GM13977 (cell line): ENCODE data around the gene EIF4E1B.
"Not testable (repeated sequence)": the region's sequence is repeated elsewhere in the genome, so short reads cannot be mapped to it uniquely, and the experiment has no call there.

Source experiments
- DNase-seq: peaks from one replicate; pipeline ENCODE4 v3.0.0; 2012; ENCODE audit warnings: low spot score
- in situ Hi-C: fragments of 300-500 bp; cut with MboI; formaldehyde crosslinking; loops from one replicate; pipeline ENCODE4 v1.12.0; 2022; ENCODE audit warnings: low sequenced_read_pairs, low pct_unique_long_range_greater_than_20kb, mixed read lengths, inconsistent platforms; ENCODE audit not compliant: unreplicated experiment
- TF ChIP-seq, protein P1 (sequence below): IDR thresholded peaks from 2 replicates; pipeline ENCODE4 v1.5.1; 2012; ENCODE audit warnings: mild to moderate bottlenecking, control low read depth; ENCODE audit not compliant: insufficient read depth; ENCODE audit errors: extremely low read depth, missing control alignments

EIF4E1B gene

DNA sequence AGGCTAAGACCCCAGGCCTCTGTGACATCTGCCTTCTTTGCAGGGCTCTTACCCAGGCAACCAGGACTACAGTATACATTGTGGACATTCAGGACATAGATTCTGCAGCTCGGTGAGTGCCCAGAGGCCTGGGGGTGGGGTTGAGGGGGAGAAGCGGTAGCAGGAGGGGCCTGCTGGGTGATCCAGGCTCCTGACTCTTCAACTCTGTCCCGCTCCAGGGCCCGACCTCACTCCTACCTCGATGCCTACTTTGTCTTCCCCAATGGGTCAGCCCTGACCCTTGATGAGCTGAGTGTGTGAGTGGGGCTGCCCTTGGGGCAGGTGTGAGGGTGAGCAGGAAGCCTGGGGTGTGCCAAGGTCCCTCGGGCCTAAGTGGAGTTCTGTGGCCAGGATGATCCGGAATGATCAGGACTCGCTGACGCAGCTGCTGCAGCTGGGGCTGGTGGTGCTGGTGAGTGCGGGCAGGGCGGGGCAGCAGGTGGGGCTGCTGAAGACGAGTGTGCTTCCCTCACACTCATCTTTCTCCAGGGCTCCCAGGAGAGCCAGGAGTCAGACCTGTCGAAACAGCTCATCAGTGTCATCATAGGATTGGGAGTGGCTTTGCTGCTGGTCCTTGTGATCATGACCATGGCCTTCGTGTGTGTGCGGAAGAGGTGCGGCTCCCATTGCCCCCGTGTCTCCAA is 40.3 kb upstream of the EIF4E1B start:
- TF ChIP-seq, protein P1, sequence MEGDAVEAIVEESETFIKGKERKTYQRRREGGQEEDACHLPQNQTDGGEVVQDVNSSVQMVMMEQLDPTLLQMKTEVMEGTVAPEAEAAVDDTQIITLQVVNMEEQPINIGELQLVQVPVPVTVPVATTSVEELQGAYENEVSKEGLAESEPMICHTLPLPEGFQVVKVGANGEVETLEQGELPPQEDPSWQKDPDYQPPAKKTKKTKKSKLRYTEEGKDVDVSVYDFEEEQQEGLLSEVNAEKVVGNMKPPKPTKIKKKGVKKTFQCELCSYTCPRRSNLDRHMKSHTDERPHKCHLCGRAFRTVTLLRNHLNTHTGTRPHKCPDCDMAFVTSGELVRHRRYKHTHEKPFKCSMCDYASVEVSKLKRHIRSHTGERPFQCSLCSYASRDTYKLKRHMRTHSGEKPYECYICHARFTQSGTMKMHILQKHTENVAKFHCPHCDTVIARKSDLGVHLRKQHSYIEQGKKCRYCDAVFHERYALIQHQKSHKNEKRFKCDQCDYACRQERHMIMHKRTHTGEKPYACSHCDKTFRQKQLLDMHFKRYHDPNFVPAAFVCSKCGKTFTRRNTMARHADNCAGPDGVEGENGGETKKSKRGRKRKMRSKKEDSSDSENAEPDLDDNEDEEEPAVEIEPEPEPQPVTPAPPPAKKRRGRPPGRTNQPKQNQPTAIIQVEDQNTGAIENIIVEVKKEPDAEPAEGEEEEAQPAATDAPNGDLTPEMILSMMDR = no peak
- in situ Hi-C loops = loop anchor here (25.0 kb wide), 1 partner anchor 853 kb away; no protein-coding TSS in a partner anchor
- DNase-seq = no peak

DNA sequence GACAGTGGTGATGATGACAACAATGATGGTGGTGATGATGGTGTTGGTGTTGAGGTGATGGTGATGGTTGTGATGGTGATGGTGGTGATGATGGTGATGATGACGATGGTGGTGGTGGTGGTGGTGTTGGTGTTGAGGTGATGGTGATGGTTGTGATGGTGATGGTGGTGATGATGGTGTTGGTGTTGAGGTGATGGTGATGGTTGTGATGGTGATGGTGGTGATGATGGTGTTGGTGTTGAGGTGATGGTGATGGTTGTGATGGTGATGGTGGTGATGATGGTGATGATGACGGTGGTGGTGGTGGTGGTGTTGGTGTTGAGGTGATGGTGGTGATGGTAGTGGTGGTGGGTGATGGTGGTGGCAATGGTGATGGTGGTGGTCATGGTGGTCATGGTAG is 38.8 kb upstream of the EIF4E1B start:
- in situ Hi-C loops = loop anchor here (25.0 kb wide), 1 partner anchor 854 kb away; no protein-coding TSS in a partner anchor
- not testable (repeated sequence) for DNase-seq

DNA sequence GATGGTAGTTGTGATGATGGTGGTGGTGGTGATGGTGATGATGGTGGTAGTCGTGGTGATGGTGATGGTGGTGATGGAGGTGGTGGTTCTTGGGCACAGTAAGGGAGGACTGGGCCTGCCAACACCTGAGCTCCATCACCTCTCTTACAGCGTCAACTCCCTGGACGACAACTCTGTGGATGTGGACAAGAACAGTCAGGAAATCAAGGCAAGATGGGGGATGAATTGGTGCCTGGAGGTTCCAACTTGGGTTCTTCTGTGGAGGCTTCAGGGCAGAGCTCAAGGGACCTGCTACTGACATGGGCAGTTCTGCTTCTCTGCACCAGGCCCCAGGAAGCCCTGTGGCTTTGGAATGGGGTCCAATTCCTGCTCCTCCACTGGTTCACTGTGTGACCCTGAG is 37.9 kb upstream of the EIF4E1B start:
- no peak for DNase-seq
- TF ChIP-seq, protein P1 = no peak
- in situ Hi-C loops = loop anchor here (25.0 kb wide), 1 partner anchor 855 kb away; no protein-coding TSS in a partner anchor

DNA sequence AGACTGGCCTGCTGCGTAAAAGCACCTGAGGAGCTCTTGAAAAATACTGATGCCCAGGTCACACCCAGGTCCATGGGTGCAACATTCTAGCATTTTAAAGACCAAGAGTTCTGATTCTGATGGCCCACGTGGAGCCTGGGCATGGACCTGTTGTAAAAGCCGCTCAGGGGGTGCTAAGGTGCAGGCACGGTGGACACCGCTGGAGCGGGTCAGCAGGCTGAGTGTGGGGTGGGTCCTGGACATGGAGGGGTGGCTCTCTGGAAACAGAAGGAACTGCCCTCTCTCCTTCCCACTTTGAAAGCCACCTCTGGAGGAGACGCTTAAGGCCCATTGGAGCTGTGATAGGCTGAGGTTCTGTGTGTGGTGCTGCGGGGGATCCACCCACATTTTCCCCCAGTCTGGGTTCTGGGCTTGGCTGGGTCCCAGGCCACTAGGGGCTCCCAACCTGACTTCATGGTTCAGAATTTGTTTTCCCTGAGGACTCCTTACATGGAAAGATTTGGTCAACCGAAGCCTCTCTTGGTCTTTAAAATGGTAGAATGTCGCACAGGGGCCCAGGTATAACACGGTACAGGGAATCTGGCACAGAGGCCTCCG is 37.1 kb upstream of the EIF4E1B start:
- no peak for DNase-seq
- in situ Hi-C loops = loop anchor here (25.0 kb wide), 1 partner anchor 856 kb away; no protein-coding TSS in a partner anchor
- TF ChIP-seq, protein P1 = no peak

DNA sequence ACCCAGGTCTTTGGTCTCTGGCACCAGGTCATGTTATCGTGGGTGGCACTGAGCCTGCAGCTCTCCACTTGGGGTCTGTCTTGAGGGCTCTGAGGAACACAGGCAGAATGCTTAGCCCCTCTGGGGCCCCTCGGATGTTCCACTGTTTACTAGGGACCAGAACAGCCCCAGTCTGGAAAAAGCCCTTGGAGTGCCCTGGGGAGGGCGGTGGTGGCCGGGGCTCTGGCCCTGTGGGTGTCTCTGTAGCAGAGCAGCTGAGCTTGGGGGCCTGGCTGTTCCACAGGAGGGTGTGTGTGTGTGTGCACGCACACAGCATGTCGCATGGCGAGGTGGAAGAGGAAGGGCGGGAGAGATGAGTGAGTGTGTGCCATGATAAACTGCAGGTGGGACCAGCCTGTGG is 35.9 kb upstream of the EIF4E1B start:
- TF ChIP-seq, protein P1 = no peak
- DNase-seq = no peak
- in situ Hi-C loops = loop anchor here (25.0 kb wide), 1 partner anchor 857 kb away; no protein-coding TSS in a partner anchor

DNA sequence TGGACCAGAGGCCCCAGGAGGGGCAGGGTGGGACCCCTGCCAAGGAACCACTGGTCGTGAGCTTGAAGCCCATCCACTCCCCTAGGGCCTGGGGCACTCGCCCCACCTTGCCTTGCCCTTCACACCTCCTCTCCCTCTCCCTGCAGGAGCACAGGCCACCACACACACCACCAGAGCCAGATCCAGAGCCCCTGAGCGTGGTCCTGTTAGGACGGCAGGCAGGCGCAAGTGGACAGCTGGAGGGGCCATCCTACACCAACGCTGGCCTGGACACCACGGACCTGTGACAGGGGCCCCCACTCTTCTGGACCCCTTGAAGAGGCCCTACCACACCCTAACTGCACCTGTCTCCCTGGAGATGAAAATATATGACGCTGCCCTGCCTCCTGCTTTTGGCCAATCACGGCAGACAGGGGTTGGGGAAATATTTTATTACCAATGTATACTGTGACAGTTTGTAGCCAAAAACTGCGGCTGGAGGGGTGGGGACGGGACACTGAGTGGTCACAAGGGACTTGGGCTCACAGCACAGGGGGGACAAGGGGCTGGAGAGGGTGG is 35.0 kb upstream of the EIF4E1B start:
- TF ChIP-seq, protein P1 = no peak
- in situ Hi-C loops = loop anchor here (25.0 kb wide), 1 partner anchor 858 kb away; no protein-coding TSS in a partner anchor
- DNase-seq = no peak

DNA sequence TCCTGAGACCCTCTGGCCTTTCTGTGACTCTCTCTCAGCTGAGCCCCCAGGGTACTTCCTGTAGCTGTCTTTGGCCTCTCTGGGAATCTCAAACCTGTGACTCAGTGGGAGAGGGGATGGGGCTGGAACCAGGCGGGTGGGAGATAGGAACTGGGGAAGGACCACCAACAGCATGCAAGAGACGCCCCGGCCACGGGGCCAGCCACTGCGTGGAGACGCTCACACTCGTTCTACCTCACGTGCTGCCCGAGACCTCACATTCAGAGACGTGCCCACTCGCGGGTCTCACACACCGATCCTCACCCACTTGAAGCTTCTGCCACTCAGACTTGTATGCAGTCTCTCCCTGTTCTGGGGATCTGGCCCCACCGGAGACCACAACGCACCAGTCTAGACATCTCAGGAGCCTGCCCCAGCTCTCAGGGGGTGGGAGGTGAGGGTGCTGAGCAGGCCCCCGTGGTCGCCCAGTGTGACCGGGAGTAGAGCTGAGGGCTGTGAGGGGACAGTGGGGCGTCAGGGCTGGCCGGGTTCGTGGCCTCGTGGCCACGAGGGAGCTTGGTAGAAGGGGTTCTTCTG is 34.3 kb upstream of the EIF4E1B start:
- TF ChIP-seq, protein P1 = no peak
- no peak for DNase-seq
- in situ Hi-C loops = loop anchor here (25.0 kb wide), 1 partner anchor 859 kb away; no protein-coding TSS in a partner anchor
